COLO668 (cell line): ENCODE results near the gene CFAP46.
"Not testable (repeated sequence)": the region's sequence is repeated elsewhere in the genome, so short reads cannot be mapped to it uniquely, and the experiment has no call there.

Experiments used
- DNase-seq: peaks from one replicate; lab custom pipeline; 2025; ENCODE audit not compliant: unreplicated experiment; lab: John Stamatoyannopoulos, UW

CFAP46 gene

GRCh38 chr10:132915411-132915810 is 27.0 kb downstream of the CFAP46 start:
- no peak for DNase-seq

- DNase-seq: no peak
Observed at GRCh38 chr10:132914732-132915131, 27.6 kb downstream of the CFAP46 start.

- DNase-seq: no peak
Observed at GRCh38 chr10:132913559-132914115, 28.7 kb downstream of the CFAP46 start.

- no peak for DNase-seq
Observed at GRCh38 chr10:132912713-132913558, 29.4 kb downstream of the CFAP46 start.

- no peak for DNase-seq
Observed at GRCh38 chr10:132912225-132912712, 30.1 kb downstream of the CFAP46 start.

- DNase-seq: no peak
Observed at GRCh38 chr10:132911786-132912097, 30.6 kb downstream of the CFAP46 start.

- DNase-seq: no peak
Observed at GRCh38 chr10:132910901-132911785, 31.2 kb downstream of the CFAP46 start.

- DNase-seq: no peak
Observed at GRCh38 chr10:132910186-132910880, 32.0 kb downstream of the CFAP46 start.

- no peak for DNase-seq
Observed at GRCh38 chr10:132909491-132910071, 32.8 kb downstream of the CFAP46 start.

GRCh38 chr10:132908621-132909295 is 33.6 kb downstream of the CFAP46 start:
- DNase-seq: no peak

- DNase-seq: no peak
Observed at GRCh38 chr10:132907821-132908620, 34.3 kb downstream of the CFAP46 start.

GRCh38 chr10:132906836-132907235 is 35.5 kb downstream of the CFAP46 start:
- DNase-seq: no peak

GRCh38 chr10:132906106-132906505 is 36.3 kb downstream of the CFAP46 start:
- DNase-seq: no peak

- no peak for DNase-seq
Observed at GRCh38 chr10:132905661-132906060, 36.7 kb downstream of the CFAP46 start.

GRCh38 chr10:132904814-132905649 is 37.3 kb downstream of the CFAP46 start:
- DNase-seq: no peak

- DNase-seq: peak; percentile 39
Observed at GRCh38 chr10:132904181-132904813, 38.1 kb downstream of the CFAP46 start.

GRCh38 chr10:132902656-132903575 is 39.5 kb downstream of the CFAP46 start:
- DNase-seq: not testable (repeated sequence)
